Lower lobe of right lung (tissue), 2 donors: ENCODE results near the gene RGR. TPM values are rescaled to one million over a fixed set of nuclear protein-coding genes. Genes with fewer than 3 reads are reported as not detected.

ENCODE experiments used
- ATAC-seq, 2 donors: fragments of 200-7000 bp; cut with Tn5 transposase; one replicate each; pipeline ENCODE4 v1.9.1; 2020 to 2022; ENCODE audit warnings: mild to moderate bottlenecking in 2 of 2, moderate library complexity in 2 of 2
- DNase-seq: peaks from one replicate; pipeline ENCODE4 v3.0.0-alpha.2; 2020
- H3K27ac ChIP-seq: fragments of 200-600 bp; one replicate; pipeline ENCODE4 v1.8.0; 2022
- H3K27me3 ChIP-seq: fragments of 200-600 bp; one replicate; pipeline ENCODE4 v1.8.0; 2022; ENCODE audit warnings: low read depth
- H3K36me3 ChIP-seq: fragments of 200-600 bp; one replicate; pipeline ENCODE4 v1.8.0; 2022; ENCODE audit warnings: mild to moderate bottlenecking
- H3K4me1 ChIP-seq: fragments of 200-600 bp; one replicate; pipeline ENCODE4 v1.8.0; 2022
- H3K4me3 ChIP-seq: fragments of 200-600 bp; one replicate; pipeline ENCODE4 v1.8.0; 2022; ENCODE audit warnings: mild to moderate bottlenecking
- H3K9me3 ChIP-seq: fragments of 200-600 bp; one replicate; pipeline ENCODE4 v1.8.0; 2022
- intact Hi-C: fragments of 100-400 bp; cut with DNase I; formaldehyde crosslinking; loops from one replicate; pipeline ENCODE4 v1.11.0; 2022
- total RNA-seq: library from RNA; stranded (reverse); fragmentation: NEBNext Ultra II Directional; extraction: Animal tissue kit (Norgen Biotek cat#: 25700); gene quantifications from one replicate; pipeline ENCODE4 v1.2.1, GENCODE V29; 2021
- TF ChIP-seq, protein P1 (sequence below): fragments of 200-600 bp; IDR thresholded peaks from one replicate; pipeline ENCODE4 v1.8.0; 2022; ENCODE audit warnings: antibody characterized with exemption, mild to moderate bottlenecking
- donor health status: DM: no; HTN: yes; CAD: no; lungs with severe emphysema.

RGR gene
- total RNA-seq, 1 donor from 2014 or later, result not detected

DNA sequence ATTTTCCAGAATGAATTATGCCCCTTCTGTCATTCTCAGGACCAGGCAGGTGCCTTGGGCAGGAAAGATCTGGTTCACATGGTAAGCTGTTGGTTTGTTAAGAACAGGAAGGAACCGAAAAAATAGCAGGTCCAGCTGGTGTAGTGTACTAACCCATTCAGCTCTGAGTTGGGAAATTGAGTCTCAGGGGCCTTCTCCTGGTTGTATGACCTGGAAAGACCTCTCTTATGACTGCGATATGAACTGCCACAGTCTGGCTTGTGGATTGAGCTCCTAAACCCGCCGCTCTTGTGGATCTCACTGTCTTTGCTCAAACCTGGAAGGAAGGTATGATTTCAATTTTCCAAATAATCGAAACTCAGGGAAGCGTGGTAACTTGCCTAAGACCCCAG, 8.1 kb upstream of the RGR start:
- no peaks in the 10 kb centered on the region for H3K4me1 ChIP-seq
- no peaks in the 10 kb centered on the region for H3K36me3 ChIP-seq
- ATAC-seq, result no peak
- H3K9me3 ChIP-seq, result no peaks in the 10 kb centered on the region
- no peak overlapping the region for H3K4me3 ChIP-seq
- TF ChIP-seq, protein P1, sequence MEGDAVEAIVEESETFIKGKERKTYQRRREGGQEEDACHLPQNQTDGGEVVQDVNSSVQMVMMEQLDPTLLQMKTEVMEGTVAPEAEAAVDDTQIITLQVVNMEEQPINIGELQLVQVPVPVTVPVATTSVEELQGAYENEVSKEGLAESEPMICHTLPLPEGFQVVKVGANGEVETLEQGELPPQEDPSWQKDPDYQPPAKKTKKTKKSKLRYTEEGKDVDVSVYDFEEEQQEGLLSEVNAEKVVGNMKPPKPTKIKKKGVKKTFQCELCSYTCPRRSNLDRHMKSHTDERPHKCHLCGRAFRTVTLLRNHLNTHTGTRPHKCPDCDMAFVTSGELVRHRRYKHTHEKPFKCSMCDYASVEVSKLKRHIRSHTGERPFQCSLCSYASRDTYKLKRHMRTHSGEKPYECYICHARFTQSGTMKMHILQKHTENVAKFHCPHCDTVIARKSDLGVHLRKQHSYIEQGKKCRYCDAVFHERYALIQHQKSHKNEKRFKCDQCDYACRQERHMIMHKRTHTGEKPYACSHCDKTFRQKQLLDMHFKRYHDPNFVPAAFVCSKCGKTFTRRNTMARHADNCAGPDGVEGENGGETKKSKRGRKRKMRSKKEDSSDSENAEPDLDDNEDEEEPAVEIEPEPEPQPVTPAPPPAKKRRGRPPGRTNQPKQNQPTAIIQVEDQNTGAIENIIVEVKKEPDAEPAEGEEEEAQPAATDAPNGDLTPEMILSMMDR, result no peak
- no peak for DNase-seq
- H3K27ac ChIP-seq, result no peak overlapping the region
- intact Hi-C loops, result no loop called here
- H3K27me3 ChIP-seq, result peaks cover 5% of the 10 kb centered on the region

DNA sequence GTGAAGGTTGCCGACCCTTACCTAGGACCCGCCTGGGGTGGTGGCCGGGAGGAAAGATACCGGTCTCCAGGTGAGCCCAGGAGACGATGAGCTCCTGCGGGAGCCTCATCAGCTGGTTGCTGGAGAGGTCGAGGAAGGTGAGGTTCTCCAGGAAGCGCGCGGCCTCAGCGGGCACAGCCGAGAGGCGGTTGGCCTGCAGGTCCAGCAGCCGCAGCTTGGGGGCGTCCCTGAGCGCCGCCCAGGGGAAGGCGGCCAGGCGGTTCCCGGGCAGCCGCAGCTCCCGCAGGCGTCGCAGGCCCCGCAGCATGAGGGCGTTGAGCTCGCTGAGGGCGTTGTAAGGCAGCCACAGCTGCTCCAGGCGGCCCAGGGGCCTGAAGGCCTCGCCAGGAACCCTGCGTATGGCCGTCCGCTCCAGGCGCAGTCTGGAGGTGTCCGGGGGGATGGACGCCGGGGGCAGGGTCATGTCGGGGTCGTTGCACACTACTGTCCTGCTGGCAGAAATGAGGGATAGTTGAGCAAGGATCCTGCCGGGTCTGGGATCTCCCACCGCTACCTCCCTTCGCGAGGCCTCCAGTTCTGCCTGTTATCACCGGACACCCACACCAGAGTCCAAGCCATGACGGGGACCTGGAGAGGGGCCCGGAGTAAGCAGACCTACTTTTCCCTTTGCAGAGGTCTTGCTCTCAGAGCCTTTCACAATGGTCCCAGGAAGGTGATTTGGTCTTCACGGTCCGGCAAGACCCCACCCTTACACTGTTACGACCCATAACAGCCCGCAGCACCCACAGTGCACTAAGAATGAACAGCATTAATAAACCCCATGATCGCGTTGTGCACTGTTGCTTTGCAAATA, 7.4 kb upstream of the RGR start:
- no peak overlapping the region for H3K27ac ChIP-seq
- DNase-seq (no peak), ATAC-seq (peak; percentile 14 to 18)
- TF ChIP-seq, protein P1, result peak; percentile 11
- H3K36me3 ChIP-seq, result no peaks in the 10 kb centered on the region
- H3K4me3 ChIP-seq, result no peak overlapping the region
- no peaks in the 10 kb centered on the region for H3K4me1 ChIP-seq
- no peaks in the 10 kb centered on the region for H3K9me3 ChIP-seq
- intact Hi-C loops, result no loop called here
- peaks cover 5% of the 10 kb centered on the region for H3K27me3 ChIP-seq

DNA sequence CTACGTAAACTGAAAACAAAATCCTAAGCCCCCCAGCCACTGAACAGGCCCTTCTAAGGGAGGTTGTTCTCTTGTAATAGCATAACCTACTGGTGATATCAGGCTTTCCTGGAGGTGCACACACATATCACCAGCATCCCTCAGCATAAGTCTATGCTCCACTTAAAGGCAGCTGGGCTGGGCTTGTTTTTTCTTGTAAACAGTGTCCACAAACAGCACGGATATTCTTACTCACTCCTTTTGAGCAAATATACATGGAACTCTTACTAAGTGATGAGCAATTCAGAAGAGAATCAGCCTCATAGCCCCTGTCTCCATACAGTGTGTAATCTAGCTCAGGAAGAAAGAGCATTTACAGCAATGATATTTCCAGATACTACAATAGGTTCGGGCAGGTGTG, 5.9 kb upstream of the RGR start:
- no peaks in the 10 kb centered on the region for H3K36me3 ChIP-seq
- no peak for ATAC-seq
- H3K4me1 ChIP-seq, result no peaks in the 10 kb centered on the region
- TF ChIP-seq, protein P1, result no peak
- no peak overlapping the region for H3K4me3 ChIP-seq
- no peak overlapping the region for H3K27ac ChIP-seq
- H3K27me3 ChIP-seq, result peaks cover 5% of the 10 kb centered on the region
- intact Hi-C loops, result no loop called here
- DNase-seq, result no peak
- no peaks in the 10 kb centered on the region for H3K9me3 ChIP-seq

DNA sequence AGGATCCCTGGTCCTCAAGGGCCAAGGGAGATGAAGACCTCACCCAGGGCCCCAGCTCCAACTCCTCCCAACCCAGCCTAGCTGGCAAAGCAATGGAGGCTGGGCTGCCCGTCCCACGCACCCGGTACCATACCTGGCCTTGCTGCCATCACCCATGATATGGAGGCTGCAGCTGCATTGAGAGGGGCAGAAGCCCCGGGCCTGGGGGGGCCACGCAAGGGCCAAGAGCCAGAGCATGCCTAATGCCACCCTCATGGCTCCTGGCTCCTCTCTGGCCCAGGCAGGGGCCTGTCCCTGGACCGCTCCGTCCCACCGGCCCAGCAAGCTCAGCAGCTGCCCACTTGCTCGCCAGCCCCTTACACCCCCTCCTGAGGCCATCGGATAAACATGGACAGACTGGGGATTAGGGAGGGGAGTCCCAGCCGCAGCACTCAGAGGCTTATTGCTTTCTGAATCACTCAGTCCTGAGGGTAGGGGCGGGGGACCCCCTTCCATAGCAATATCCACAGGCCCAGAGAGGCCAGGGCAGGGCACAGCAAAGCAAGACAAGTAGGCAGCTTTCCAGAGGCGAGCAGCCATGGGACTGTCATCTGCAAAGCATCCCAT, 3.6 kb upstream of the RGR start, which contains the start of gene LRIT1:
TSS of gene LRIT1 (minus strand) at position 362 of the 606 bp plus-strand sequence. CDS start at position 255, 107 bp downstream.
- no peaks in the 10 kb centered on the region for H3K9me3 ChIP-seq
- no peak for ATAC-seq
- no peaks in the 10 kb centered on the region for H3K36me3 ChIP-seq
- intact Hi-C loops, result no loop called here
- no peak within 1 kb of the TSS for H3K27ac ChIP-seq
- H3K27me3 ChIP-seq, result peaks cover 5% of the 10 kb centered on the region
- H3K4me3 ChIP-seq, result no peak within 1 kb of the TSS
- TF ChIP-seq, protein P1, result no peak
- no peak for DNase-seq
- no peaks in the 10 kb centered on the region for H3K4me1 ChIP-seq

DNA sequence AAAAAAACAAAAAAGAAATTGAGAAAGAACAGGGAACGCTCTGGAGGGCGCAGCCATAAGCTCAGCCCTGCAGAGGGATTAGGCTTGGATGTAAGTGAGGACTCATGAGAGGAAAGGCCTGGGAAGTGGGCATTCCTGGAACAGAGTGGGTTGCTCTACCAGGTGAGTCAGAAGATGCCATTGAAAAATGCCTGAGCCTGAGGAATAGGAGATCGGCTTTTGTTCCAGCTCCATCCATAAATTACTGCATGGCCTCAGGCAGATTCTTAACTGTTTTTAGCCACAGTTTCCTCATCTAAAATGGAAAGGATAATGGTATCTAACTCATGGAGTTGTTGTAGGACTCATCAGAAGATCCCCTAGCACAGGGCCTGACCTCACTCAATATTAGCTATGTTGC, 1.1 kb upstream of the RGR start:
- Histone ChIP-seq H3K36me3 (no peaks in the 10 kb centered on the region), H3K4me3 (no peak overlapping the region), H3K9me3 (no peaks in the 10 kb centered on the region), H3K27me3 (no peaks in the 10 kb centered on the region), H3K4me1 (no peaks in the 10 kb centered on the region), H3K27ac (no peak overlapping the region)
- ATAC-seq (no peak), DNase-seq (no peak)
- intact Hi-C loops, result no loop called here
- TF ChIP-seq, protein P1, result no peak
